H9 (cell line): ENCODE measurements around the gene NFASC. TPM values are rescaled to one million over a fixed set of nuclear protein-coding genes. Genes with fewer than 3 reads are reported as not detected.

Experiments used
- DNase-seq: peaks from one replicate; pipeline ENCODE4 v3.0.0-alpha.2; 2017
- H2AFZ ChIP-seq: one replicate; pipeline ENCODE4 v1.6.1; 2013; ENCODE audit warnings: mild to moderate bottlenecking, low read length, control low read depth, moderate library complexity
- H2AK5ac ChIP-seq: 2 replicates; pipeline ENCODE4 v1.6.1; 2013; ENCODE audit warnings: low read length, control low read depth, mixed read lengths; ENCODE audit not compliant: insufficient read length
- H2BK120ac ChIP-seq: one replicate; pipeline ENCODE4 v1.6.1; 2013; ENCODE audit warnings: low read depth, mild to moderate bottlenecking, low read length, control low read depth, inconsistent platforms; ENCODE audit not compliant: poor library complexity, severe bottlenecking
- H2BK12ac ChIP-seq: 2 replicates; pipeline ENCODE4 v1.6.1; 2013; ENCODE audit warnings: low read length, control low read depth, mixed read lengths, low read depth; ENCODE audit not compliant: insufficient read length
- H2BK15ac ChIP-seq: 2 replicates; pipeline ENCODE4 v1.6.1; 2013; ENCODE audit warnings: low read depth, low read length, control low read depth
- H2BK20ac ChIP-seq: one replicate; pipeline ENCODE4 v1.6.1; 2013; ENCODE audit warnings: low read depth, mild to moderate bottlenecking, low read length, control low read depth, inconsistent platforms; ENCODE audit not compliant: poor library complexity, severe bottlenecking
- H2BK5ac ChIP-seq: 2 replicates; pipeline ENCODE4 v1.6.1; 2013; ENCODE audit warnings: low read length, control low read depth, mixed read lengths; ENCODE audit not compliant: insufficient read length
- H3K14ac ChIP-seq: 2 replicates; pipeline ENCODE4 v1.6.1; 2013; ENCODE audit warnings: low read length, control low read depth; ENCODE audit not compliant: insufficient read depth
- H3K18ac ChIP-seq: 2 replicates; pipeline ENCODE4 v1.6.1; 2013; ENCODE audit warnings: low read depth, mild to moderate bottlenecking, mixed read lengths, low read length, control low read depth; ENCODE audit not compliant: insufficient read length
- H3K23ac ChIP-seq: 2 replicates; pipeline ENCODE4 v1.6.1; 2013; ENCODE audit warnings: low read length, control low read depth, mixed read lengths, low read depth; ENCODE audit not compliant: insufficient read length
- H3K23me2 ChIP-seq: 2 replicates; pipeline ENCODE4 v1.6.1; 2013; ENCODE audit warnings: low read depth, mild to moderate bottlenecking, mixed read lengths, low read length, control low read depth; ENCODE audit not compliant: insufficient read length, poor library complexity, severe bottlenecking
- H3K27ac ChIP-seq: 2 replicates; pipeline ENCODE4 v1.5.1; 2013; ENCODE audit warnings: low read length, control low read depth, mixed read lengths, low read depth; ENCODE audit not compliant: insufficient read length
- H3K27me3 ChIP-seq: 2 replicates; pipeline ENCODE4 v1.6.1; 2013; ENCODE audit warnings: low read length, control low read depth, inconsistent platforms; ENCODE audit not compliant: insufficient read depth
- H3K4ac ChIP-seq: 2 replicates; pipeline ENCODE4 v1.6.1; 2013; ENCODE audit warnings: low read depth, mild to moderate bottlenecking, control low read depth, inconsistent platforms, low read length, moderate library complexity
- H3K4me1 ChIP-seq: 2 replicates; pipeline ENCODE4 v1.6.1; 2013; ENCODE audit warnings: low read length, control low read depth, inconsistent platforms; ENCODE audit not compliant: insufficient read depth
- H3K4me2 ChIP-seq: 2 replicates; pipeline ENCODE4 v1.6.1; 2013; ENCODE audit warnings: low read length, control low read depth, mixed read lengths; ENCODE audit not compliant: insufficient read length, insufficient read depth
- H3K56ac ChIP-seq: 2 replicates; pipeline ENCODE4 v1.6.1; 2013; ENCODE audit warnings: low read depth, mild to moderate bottlenecking, mixed read lengths, low read length, control low read depth; ENCODE audit not compliant: insufficient read length
- H3K79me1 ChIP-seq: 2 replicates; pipeline ENCODE4 v1.6.1; 2013; ENCODE audit warnings: low read depth, mild to moderate bottlenecking, moderate library complexity, low read length, control low read depth, inconsistent platforms; ENCODE audit not compliant: insufficient read depth, poor library complexity, severe bottlenecking
- H3K79me2 ChIP-seq: 2 replicates; pipeline ENCODE4 v1.6.1; 2013; ENCODE audit warnings: low read length, control low read depth, inconsistent platforms; ENCODE audit not compliant: insufficient read depth
- H3K9ac ChIP-seq: 2 replicates; pipeline ENCODE4 v1.6.1; 2013; ENCODE audit warnings: low read length, control low read depth, mixed read lengths; ENCODE audit not compliant: insufficient read length; ENCODE audit errors: extremely low read depth
- H3K9me3 ChIP-seq: one replicate; pipeline ENCODE4 v1.6.1; 2013; ENCODE audit warnings: low read depth, low read length, inconsistent platforms; ENCODE audit not compliant: control insufficient read depth
- H3T11ph ChIP-seq: one replicate; pipeline ENCODE4 v1.6.1; 2013; ENCODE audit warnings: mild to moderate bottlenecking, low read length, control low read depth, inconsistent platforms
- H4K20me1 ChIP-seq: one replicate; pipeline ENCODE4 v1.6.1; 2013; ENCODE audit not compliant: control insufficient read depth, insufficient read length, insufficient read depth
- H4K5ac ChIP-seq: 2 replicates; pipeline ENCODE4 v1.6.1; 2013; ENCODE audit warnings: low read depth, mild to moderate bottlenecking, mixed read lengths, low read length, control low read depth; ENCODE audit not compliant: insufficient read length
- H4K8ac ChIP-seq: replicated peaks from 2 replicates; pipeline ENCODE4 v1.6.1; 2013; ENCODE audit warnings: low read length, control low read depth, mixed read lengths, low read depth; ENCODE audit not compliant: insufficient read length
- H4K91ac ChIP-seq: 2 replicates; pipeline ENCODE4 v1.6.1; 2013; ENCODE audit warnings: low read depth, mild to moderate bottlenecking, moderate library complexity, mixed read lengths, low read length, control low read depth; ENCODE audit not compliant: insufficient read length
- H3K27ac Mint-ChIP-seq, 3 experiments: 2 replicates in 2 of 3; 3 replicates in 1 of 3; pipeline ENCODE4 v1.8.0; 2020 to 2021; ENCODE audit warnings: mixed read lengths in 3 of 3, mild to moderate bottlenecking in 1 of 3, moderate library complexity in 1 of 3
- H3K27me3 Mint-ChIP-seq: 2 replicates; pipeline ENCODE4 v1.8.0; 2021; ENCODE audit warnings: low read depth, mild to moderate bottlenecking, moderate library complexity, mixed read lengths
- H3K36me3 Mint-ChIP-seq, 3 experiments: 2 replicates in 2 of 3; 3 replicates in 1 of 3; pipeline ENCODE4 v1.8.0; 2020 to 2021; ENCODE audit warnings: low read depth in 3 of 3, mixed read lengths in 3 of 3; ENCODE audit not compliant: insufficient read depth in 1 of 3
- H3K4me1 Mint-ChIP-seq, 2 experiments: 2 replicates each; pipeline ENCODE4 v1.8.0; 2020; ENCODE audit warnings: mixed read lengths in 2 of 2
- H3K4me3 Mint-ChIP-seq, 2 experiments: 2 replicates in 1 of 2; 3 replicates in 1 of 2; pipeline ENCODE4 v1.8.0; 2020 to 2021; ENCODE audit warnings: mild to moderate bottlenecking in 2 of 2, mixed read lengths in 2 of 2, moderate library complexity in 1 of 2
- H3K9me3 Mint-ChIP-seq, 2 experiments: 2 replicates in 1 of 2; 3 replicates in 1 of 2; pipeline ENCODE4 v1.8.0; 2020; ENCODE audit warnings: mild to moderate bottlenecking in 2 of 2, mixed read lengths in 2 of 2, moderate library complexity in 1 of 2
- WGBS: extraction: QIAGEN DNeasy Blood & Tissue Kit; methylation state at CpG from one replicate; pipeline ENCODE4 v1.1.7; 2013; ENCODE audit warnings: missing lambda C conversion rate, low lambda C conversion rate, mixed read lengths; ENCODE audit not compliant: insufficient read length; ENCODE audit errors: extremely low coverage; 5-methylcytosine and 5-hydroxymethylcytosine counted together
- total RNA-seq: library from RNA; stranded (reverse); gene quantifications from 2 replicates; pipeline ENCODE4 v1.2.1, GENCODE V29; 2021
- TF ChIP-seq, protein P1 (sequence below): fragments of 200-600 bp; sonication (generic); conservative IDR thresholded peaks from 3 replicates; pipeline ENCODE4 v1.8.0; 2021; ENCODE audit warnings: antibody characterized with exemption, mild to moderate bottlenecking

NFASC gene
- total RNA-seq, 1 experiment from 2014 or later, result 5.0 TPM

DNA sequence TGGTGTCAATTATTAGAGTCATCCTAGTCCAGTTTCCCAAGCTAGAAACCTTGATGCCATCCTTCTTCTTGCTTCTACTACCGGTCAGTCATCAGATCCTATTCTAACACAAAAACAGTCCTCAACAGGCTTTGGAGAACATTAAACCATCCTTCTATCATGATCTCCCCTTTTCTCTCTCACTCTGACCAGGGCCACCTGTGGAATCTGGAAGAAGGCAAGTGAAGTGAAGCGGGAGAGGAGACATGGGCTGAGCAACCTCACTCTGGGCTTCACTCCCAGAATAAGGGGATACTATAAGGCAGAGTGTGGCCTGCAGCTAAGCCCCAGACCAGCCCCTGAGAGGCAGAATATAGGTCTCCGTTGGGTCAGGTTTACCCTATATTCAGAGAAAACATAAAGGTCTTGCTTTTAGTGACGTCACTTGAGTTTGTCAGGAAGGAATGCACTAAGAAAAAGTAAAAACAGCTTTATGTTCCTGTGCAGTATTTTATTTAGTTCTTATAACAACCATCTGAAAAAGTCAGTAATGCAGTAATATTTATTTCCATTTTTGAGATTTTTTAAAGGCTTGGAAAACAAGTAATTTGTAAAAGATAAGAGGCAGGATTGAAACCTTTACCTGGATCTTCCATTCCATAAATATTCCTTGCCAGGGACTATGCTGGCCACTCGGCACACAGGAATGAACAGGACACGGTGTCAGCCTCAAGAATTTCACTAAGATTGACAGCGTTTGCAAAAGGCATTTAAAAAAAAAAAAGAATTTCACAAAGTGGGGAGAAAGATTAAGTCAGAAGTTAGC, 61.3 kb downstream of the NFASC start:
- Histone ChIP-seq H4K91ac (no peak overlapping the region), H3K79me2 (no peaks in the 10 kb centered on the region), H2AFZ (no peak overlapping the region), H3K79me1 (no peaks in the 10 kb centered on the region), H3K9me3 (no peaks in the 10 kb centered on the region), H3K9ac (no peak overlapping the region), H4K8ac (no peak overlapping the region), H3K18ac (no peak overlapping the region), H2BK120ac (no peak overlapping the region), H3K27me3 (no peaks in the 10 kb centered on the region), H2BK5ac (no peak overlapping the region), H4K5ac (no peak overlapping the region), H2BK15ac (no peak overlapping the region), H2BK20ac (no peak overlapping the region), H4K20me1 (peaks cover 3% of the 10 kb centered on the region), H3K27ac (no peak overlapping the region), H3K56ac (no peak overlapping the region), H3T11ph (no peak overlapping the region), H2AK5ac (no peak overlapping the region), H3K14ac (no peak overlapping the region), H3K4me1 (peaks cover 14% of the 10 kb centered on the region; the same call in 1 of the 2 replicates), H3K4me2 (no peak overlapping the region), H3K23ac (no peak overlapping the region), H3K4ac (no peak overlapping the region), H2BK12ac (no peak overlapping the region), H3K23me2 (no peaks in the 10 kb centered on the region)
- no peak overlapping the region for H3K4me3 Mint-ChIP-seq
- no peak overlapping the region for H3K27ac Mint-ChIP-seq
- WGBS, result no CpG with 5 or more reads among the region's 7 CpGs
- DNase-seq, result no peak
- H3K36me3 Mint-ChIP-seq, result no peaks in the 10 kb centered on the region; a peak in 1 of 7 replicates
- H3K4me1 Mint-ChIP-seq, result no peaks in the 10 kb centered on the region; a peak in 2 of 4 replicates
- TF ChIP-seq, protein P1, sequence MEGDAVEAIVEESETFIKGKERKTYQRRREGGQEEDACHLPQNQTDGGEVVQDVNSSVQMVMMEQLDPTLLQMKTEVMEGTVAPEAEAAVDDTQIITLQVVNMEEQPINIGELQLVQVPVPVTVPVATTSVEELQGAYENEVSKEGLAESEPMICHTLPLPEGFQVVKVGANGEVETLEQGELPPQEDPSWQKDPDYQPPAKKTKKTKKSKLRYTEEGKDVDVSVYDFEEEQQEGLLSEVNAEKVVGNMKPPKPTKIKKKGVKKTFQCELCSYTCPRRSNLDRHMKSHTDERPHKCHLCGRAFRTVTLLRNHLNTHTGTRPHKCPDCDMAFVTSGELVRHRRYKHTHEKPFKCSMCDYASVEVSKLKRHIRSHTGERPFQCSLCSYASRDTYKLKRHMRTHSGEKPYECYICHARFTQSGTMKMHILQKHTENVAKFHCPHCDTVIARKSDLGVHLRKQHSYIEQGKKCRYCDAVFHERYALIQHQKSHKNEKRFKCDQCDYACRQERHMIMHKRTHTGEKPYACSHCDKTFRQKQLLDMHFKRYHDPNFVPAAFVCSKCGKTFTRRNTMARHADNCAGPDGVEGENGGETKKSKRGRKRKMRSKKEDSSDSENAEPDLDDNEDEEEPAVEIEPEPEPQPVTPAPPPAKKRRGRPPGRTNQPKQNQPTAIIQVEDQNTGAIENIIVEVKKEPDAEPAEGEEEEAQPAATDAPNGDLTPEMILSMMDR, result no peak
- no peaks in the 10 kb centered on the region for H3K27me3 Mint-ChIP-seq
- no peaks in the 10 kb centered on the region for H3K9me3 Mint-ChIP-seq
